Measurements from ENCODE around the gene CWC22. TPM values are rescaled to one million over a fixed set of nuclear protein-coding genes. Genes with fewer than 3 reads are reported as not detected.
"Not testable (repeated sequence)": the region's sequence is repeated elsewhere in the genome, so short reads cannot be mapped to it uniquely, and the experiment has no call there.

Gene CWC22
- total RNA-seq, 6 experiments from 2014 or later, result 5.2 to 7.8 (median 7.2) TPM

DNA sequence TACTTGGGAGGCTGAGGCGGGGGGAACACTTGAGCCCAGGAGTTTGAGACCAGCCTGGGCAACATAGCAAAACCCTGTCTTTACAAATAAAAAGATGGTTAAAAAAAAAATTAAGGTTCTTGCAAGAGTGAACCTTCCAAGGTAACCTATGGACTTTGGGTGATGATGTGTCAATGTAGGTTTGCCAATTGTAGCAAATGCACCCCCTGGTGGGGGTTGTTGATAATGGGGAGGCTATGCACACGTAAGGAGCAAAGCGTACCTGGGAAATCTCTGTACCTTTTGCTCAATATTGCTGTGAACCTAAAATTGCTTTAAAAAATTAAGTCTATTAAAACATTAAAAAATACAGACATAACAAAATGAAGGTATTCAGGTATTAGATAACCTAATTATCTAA is 70.4 kb downstream of the CWC22 start:
- peak; percentile 97 to 100 (median 99) for ATAC-seq
- peak; percentile 51 to 79 (median 61) for DNase-seq
- WGBS (ENCODE audit: insufficient coverage, low coverage, low lambda C conversion rate, missing lambda C conversion rate), result 53% methylated on average over 3 of the region's 3 CpGs
- intact Hi-C loops (cut with DNase I), result no loop called here
- Histone ChIP-seq H3K4me3 (no peak overlapping the region), H3K27ac (peak overlapping the region in 2 of 3 donors; percentile 35 to 37), H3K9me3 (no peaks in the 10 kb centered on the region), H3K4me1 (peaks cover 0 to 10% (median 5%) of the 10 kb centered on the region in 4 donors), H3K36me3 (no peaks in the 10 kb centered on the region), H3K27me3 (no peaks in the 10 kb centered on the region)
- TF ChIP-seq, protein P1, sequence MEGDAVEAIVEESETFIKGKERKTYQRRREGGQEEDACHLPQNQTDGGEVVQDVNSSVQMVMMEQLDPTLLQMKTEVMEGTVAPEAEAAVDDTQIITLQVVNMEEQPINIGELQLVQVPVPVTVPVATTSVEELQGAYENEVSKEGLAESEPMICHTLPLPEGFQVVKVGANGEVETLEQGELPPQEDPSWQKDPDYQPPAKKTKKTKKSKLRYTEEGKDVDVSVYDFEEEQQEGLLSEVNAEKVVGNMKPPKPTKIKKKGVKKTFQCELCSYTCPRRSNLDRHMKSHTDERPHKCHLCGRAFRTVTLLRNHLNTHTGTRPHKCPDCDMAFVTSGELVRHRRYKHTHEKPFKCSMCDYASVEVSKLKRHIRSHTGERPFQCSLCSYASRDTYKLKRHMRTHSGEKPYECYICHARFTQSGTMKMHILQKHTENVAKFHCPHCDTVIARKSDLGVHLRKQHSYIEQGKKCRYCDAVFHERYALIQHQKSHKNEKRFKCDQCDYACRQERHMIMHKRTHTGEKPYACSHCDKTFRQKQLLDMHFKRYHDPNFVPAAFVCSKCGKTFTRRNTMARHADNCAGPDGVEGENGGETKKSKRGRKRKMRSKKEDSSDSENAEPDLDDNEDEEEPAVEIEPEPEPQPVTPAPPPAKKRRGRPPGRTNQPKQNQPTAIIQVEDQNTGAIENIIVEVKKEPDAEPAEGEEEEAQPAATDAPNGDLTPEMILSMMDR (IDR thresholded peaks at IDR 0.05), result peak; percentile 70 to 82 (median 78)
- TF ChIP-seq POLR2A (IDR thresholded peaks at IDR 0.05), result no peak

DNA sequence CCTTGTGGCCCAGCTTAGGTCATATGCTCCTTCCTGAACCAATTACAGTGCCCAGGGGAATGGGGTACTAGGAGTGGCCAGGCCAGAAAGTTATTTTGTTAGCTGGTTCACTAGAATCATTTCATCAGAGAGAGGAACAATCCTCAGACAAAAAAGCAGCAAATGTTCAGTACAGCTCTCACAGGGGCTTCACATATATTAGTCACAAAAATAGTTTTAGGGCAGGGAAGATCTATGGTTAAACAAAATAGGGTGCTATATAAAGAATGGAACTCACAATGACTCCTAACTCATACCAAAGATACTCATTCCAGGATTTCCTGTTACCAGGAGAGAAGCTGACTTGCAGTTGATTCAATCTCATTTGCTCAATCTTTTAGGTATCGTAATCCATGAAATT is 71.0 kb downstream of the CWC22 start:
- no peak for DNase-seq
- Histone ChIP-seq H3K9me3 (no peaks in the 10 kb centered on the region), H3K4me1 (peaks cover 0 to 10% (median 5%) of the 10 kb centered on the region in 4 donors), H3K27ac (peak overlapping the region in 2 of 3 donors; percentile 29 to 35), H3K36me3 (no peaks in the 10 kb centered on the region), H3K4me3 (no peak overlapping the region), H3K27me3 (no peaks in the 10 kb centered on the region)
- ATAC-seq, result peak in 2 of 4 donors; percentile 4 to 26
- TF ChIP-seq, protein P1 (IDR thresholded peaks at IDR 0.05), result no peak
- TF ChIP-seq POLR2A (IDR thresholded peaks at IDR 0.05), result no peak
- intact Hi-C loops (cut with DNase I), result no loop called here
- 47% methylated on average over 1 of the region's 1 CpG for WGBS (ENCODE audit: insufficient coverage, low coverage, low lambda C conversion rate, missing lambda C conversion rate)

DNA sequence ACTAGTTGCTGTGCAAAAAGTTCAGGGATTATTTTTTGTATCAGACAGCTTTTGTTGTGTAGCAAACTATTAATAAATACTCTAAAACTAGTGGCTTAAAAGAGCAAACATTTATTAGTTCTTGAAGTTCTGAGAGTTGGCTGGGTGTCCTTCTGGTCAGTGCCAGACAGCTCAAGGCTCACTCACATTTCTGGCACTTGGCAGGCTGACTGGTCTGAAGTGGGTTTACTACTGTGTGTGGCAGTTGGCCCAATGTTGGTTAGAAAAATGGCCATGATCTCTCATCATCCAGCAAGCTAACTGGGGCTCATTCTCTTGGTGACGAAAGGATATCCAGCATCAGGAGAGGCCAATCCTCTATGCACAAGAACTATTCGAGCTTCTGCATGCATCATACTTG is 74.3 kb downstream of the CWC22 start:
- peaks cover 0 to 10% (median 5%) of the 10 kb centered on the region in 4 donors for H3K4me1 ChIP-seq
- ATAC-seq (peak in 3 of 4 donors; percentile 40 to 61 (median 50)), DNase-seq (no peak)
- WGBS (ENCODE audit: insufficient coverage, low coverage, low lambda C conversion rate, missing lambda C conversion rate), result 97% methylated on average over 2 of the region's 2 CpGs
- TF ChIP-seq, protein P1 (IDR thresholded peaks at IDR 0.05), result no peak
- no peak for TF ChIP-seq POLR2A (IDR thresholded peaks at IDR 0.05)
- no peak overlapping the region for H3K4me3 ChIP-seq
- intact Hi-C loops (cut with DNase I), result no loop called here
- H3K9me3 ChIP-seq, result no peaks in the 10 kb centered on the region
- H3K27ac ChIP-seq, result no peak overlapping the region
- H3K36me3 ChIP-seq, result no peaks in the 10 kb centered on the region
- H3K27me3 ChIP-seq, result no peaks in the 10 kb centered on the region

DNA sequence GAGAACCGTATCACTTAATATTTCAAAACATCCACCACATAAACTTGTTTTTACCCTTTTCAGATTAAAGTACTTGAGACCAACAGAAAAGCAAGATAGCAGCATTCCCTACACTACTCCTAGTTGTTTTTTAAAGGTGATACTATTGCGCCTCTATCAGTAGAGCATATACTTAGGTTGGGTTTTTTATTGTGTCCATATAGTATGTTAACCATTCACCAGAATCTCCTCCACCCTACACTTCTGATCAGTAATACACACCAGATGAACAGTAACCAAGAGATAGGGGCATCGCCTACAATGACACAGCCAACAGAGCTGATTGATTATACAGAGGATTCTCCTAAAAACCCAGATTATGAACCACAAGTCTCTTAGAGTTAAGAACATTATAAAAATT is 75.6 kb downstream of the CWC22 start:
- Histone ChIP-seq H3K27ac (no peak overlapping the region), H3K4me1 (peaks cover 0 to 9% (median 3%) of the 10 kb centered on the region in 4 donors), H3K27me3 (no peaks in the 10 kb centered on the region), H3K9me3 (no peaks in the 10 kb centered on the region), H3K36me3 (no peaks in the 10 kb centered on the region), H3K4me3 (no peak overlapping the region)
- intact Hi-C loops (cut with DNase I), result no loop called here
- DNase-seq (no peak), ATAC-seq (no peak)
- TF ChIP-seq POLR2A (IDR thresholded peaks at IDR 0.05), result no peak
- TF ChIP-seq, protein P1 (IDR thresholded peaks at IDR 0.05), result no peak
- WGBS (ENCODE audit: insufficient coverage, low coverage, low lambda C conversion rate, missing lambda C conversion rate), result 84% methylated on average over 3 of the region's 3 CpGs

DNA sequence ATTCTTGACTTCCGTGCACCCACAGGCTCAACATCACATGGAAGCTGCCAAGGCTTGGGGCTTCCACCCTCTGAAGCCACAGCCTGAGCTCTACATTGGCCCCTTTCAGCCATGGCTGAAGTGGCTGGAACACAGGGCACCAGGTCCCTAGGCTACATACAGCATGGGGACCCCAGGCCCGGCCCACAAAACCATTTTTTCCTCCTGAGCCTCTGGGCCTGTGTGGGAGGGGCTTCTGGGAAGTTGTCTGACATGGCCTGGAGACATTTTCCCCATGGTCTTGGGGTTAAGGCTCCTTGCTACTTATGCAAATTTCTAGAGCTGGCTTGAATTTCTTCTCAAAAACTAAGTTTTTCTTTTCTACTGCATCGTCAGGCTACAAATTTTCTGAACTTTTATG is 77.1 kb downstream of the CWC22 start:
- intact Hi-C loops (cut with DNase I); H3K27me3 ChIP-seq; H3K9me3 ChIP-seq; H3K27ac ChIP-seq; H3K4me1 ChIP-seq; ATAC-seq; DNase-seq; H3K36me3 ChIP-seq; H3K4me3 ChIP-seq: not testable (repeated sequence)
- 80% methylated on average over 1 of the region's 3 CpGs for WGBS (ENCODE audit: insufficient coverage, low coverage, low lambda C conversion rate, missing lambda C conversion rate)
